ENCODE measurements around the gene RNASE8. TPM values are rescaled to one million over a fixed set of nuclear protein-coding genes. Genes with fewer than 3 reads are reported as not detected.
A peak's percentile ranks its signal among the peaks of the same experiment; 100 is the strongest.

The RNASE8 gene
- total and polyA plus RNA-seq, 10 of the 15 experiments (the other 5 are each of a cell fraction or from before 2014, with no cell fraction given): not detected

GRCh38 chr14:21066882-21067502 lies 9.4 kb downstream of the RNASE8 start:
- ATAC-seq: no peak
- RAD21 ChIA-PET (ENCODE audit: unreplicated experiment): interaction anchor here (0.8 to 4.8 kb wide), 8 partner anchors 22 to 58 kb away, joined by 3 to 55 read pairs (median 7); no protein-coding TSS in a partner anchor
- Histone ChIP-seq H3K4me1 (ENCODE audit: control insufficient read depth, insufficient read depth, low read length) (peaks cover 25% of the 10 kb centered on the region), H3K9me3 (replicated peaks; ENCODE audit: control insufficient read depth, insufficient read depth, low read length) (no peaks in the 10 kb centered on the region), H3K4me2 (ENCODE audit: control insufficient read depth, insufficient read depth) (no peak overlapping the region), H3K9ac (ENCODE audit: control insufficient read depth, insufficient read depth, low read length) (no peak overlapping the region), H3K27me3 (replicated peaks in 1 of 2; ENCODE audit: control insufficient read depth in 2 of 2, insufficient read depth in 2 of 2, low read length in 1 of 2) (peaks cover 9 to 20% of the 10 kb centered on the region in 2 experiments), H4K20me1 (ENCODE audit: control insufficient read depth, insufficient read depth) (no peaks in the 10 kb centered on the region), H3K79me2 (ENCODE audit: control insufficient read depth, insufficient read depth, low read length) (no peaks in the 10 kb centered on the region), H3K4me3 (no peak overlapping the region), H3K36me3 (ENCODE audit: control insufficient read depth in 2 of 2, insufficient read depth in 2 of 2, low read length in 1 of 2) (no peaks in the 10 kb centered on the region), H2AFZ (ENCODE audit: control insufficient read depth, low read depth, low read length) (no peak overlapping the region), H3K27ac (ENCODE audit: control insufficient read depth, insufficient read depth) (no peak overlapping the region)
- intact Hi-C loops (cut with micrococcal nuclease; ENCODE audit: unreplicated experiment): loop anchor here (2.0 kb wide), 1 partner anchor 52 kb away; no protein-coding TSS in a partner anchor
- CTCF ChIA-PET: interaction anchor here (0.7 to 6.3 kb wide), 10 partner anchors 15 to 76 kb away, joined by 3 to 151 read pairs (median 5); partner anchors contain the start of gene TMEM253
- no peak for DNase-seq (ENCODE audit: low read depth, low spot score)
- POLR2A ChIA-PET: no interaction called here
- 23% methylated on average over 7 of the region's 7 CpGs for WGBS (ENCODE audit: insufficient coverage, insufficient replicate concordance, low lambda C conversion rate, missing lambda C conversion rate)
- no peak for TF ChIP-seq ZNF217 (IDR thresholded peaks at IDR 0.05)
- TF ChIP-seq, protein P1, sequence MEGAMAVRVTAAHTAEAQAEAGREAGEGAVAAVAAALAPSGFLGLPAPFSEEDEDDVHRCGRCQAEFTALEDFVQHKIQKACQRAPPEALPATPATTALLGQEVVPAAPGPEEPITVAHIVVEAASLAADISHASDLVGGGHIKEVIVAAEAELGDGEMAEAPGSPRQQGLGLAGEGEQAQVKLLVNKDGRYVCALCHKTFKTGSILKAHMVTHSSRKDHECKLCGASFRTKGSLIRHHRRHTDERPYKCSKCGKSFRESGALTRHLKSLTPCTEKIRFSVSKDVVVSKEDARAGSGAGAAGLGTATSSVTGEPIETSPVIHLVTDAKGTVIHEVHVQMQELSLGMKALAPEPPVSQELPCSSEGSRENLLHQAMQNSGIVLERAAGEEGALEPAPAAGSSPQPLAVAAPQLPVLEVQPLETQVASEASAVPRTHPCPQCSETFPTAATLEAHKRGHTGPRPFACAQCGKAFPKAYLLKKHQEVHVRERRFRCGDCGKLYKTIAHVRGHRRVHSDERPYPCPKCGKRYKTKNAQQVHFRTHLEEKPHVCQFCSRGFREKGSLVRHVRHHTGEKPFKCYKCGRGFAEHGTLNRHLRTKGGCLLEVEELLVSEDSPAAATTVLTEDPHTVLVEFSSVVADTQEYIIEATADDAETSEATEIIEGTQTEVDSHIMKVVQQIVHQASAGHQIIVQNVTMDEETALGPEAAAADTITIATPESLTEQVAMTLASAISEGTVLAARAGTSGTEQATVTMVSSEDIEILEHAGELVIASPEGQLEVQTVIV (IDR thresholded peaks at IDR 0.05; ENCODE audit: borderline replicate concordance, partially characterized antibody): no peak
- TF ChIP-seq MLLT1 (IDR thresholded peaks at IDR 0.05): no peak
- TF ChIP-seq SIX5 (IDR thresholded peaks at IDR 0.05; ENCODE audit: low read depth, low read length, severe bottlenecking): no peak
- TF ChIP-seq, protein P2, sequence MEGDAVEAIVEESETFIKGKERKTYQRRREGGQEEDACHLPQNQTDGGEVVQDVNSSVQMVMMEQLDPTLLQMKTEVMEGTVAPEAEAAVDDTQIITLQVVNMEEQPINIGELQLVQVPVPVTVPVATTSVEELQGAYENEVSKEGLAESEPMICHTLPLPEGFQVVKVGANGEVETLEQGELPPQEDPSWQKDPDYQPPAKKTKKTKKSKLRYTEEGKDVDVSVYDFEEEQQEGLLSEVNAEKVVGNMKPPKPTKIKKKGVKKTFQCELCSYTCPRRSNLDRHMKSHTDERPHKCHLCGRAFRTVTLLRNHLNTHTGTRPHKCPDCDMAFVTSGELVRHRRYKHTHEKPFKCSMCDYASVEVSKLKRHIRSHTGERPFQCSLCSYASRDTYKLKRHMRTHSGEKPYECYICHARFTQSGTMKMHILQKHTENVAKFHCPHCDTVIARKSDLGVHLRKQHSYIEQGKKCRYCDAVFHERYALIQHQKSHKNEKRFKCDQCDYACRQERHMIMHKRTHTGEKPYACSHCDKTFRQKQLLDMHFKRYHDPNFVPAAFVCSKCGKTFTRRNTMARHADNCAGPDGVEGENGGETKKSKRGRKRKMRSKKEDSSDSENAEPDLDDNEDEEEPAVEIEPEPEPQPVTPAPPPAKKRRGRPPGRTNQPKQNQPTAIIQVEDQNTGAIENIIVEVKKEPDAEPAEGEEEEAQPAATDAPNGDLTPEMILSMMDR (IDR thresholded peaks at IDR 0.05 in 2 of 3, conservative IDR thresholded peaks at IDR 0.05 in 1 of 3; ENCODE audit: control insufficient read depth in 2 of 3, extremely low read depth in 1 of 3, insufficient read depth in 1 of 3, low read depth in 3 of 3, low read length in 3 of 3): peak; percentile 36 to 48 (median 46); a peak in 5 of 6 replicates
- peak; percentile 37; the same call in 1 of the 2 replicates for TF ChIP-seq SMC3 (IDR thresholded peaks at IDR 0.05; ENCODE audit: borderline replicate concordance, low read length)
- peak; percentile 58 for TF ChIP-seq RAD21 (IDR thresholded peaks at IDR 0.05; ENCODE audit: insufficient read depth, low read depth, low read length)
- SMC1A ChIA-PET (ENCODE audit: uncharacterized antibody, unreplicated experiment): interaction anchor here (0.7 to 3.2 kb wide), 7 partner anchors 10 to 211 kb away, joined by 3 to 38 read pairs (median 7); no protein-coding TSS in a partner anchor
- no TSS peak for BruUV-seq (replicated peaks)
- peak; percentile 61 for FAIRE-seq
- in situ Hi-C loops (cut with MboI): no loop called here

Measured in GM12878 (cell line).